Activated naive CD4-positive, alpha-beta T cell treated with anti-CD3 and anti-CD28 coated beads, Interleukin-2, amount 50 U/mL, for 16 hours (primary cell): ENCODE results near the gene ZBTB8OS.
"Not testable (repeated sequence)": the region's sequence is repeated elsewhere in the genome, so short reads cannot be mapped to it uniquely, and the experiment has no call there.

Experiments
- DNase-seq: peaks from one replicate; pipeline ENCODE4 v3.0.0-alpha.2; 2020

ZBTB8OS gene

GRCh38 chr1:32647308-32648134 lies 2.8 kb downstream of the ZBTB8OS start:
- no peak for DNase-seq

- DNase-seq, result no peak
These were observed 5.9 kb downstream of the ZBTB8OS start for GRCh38 chr1:32644426-32644825.

- DNase-seq, result not testable (repeated sequence)
These were observed 8.0 kb downstream of the ZBTB8OS start for GRCh38 chr1:32642292-32642827.

DNA sequence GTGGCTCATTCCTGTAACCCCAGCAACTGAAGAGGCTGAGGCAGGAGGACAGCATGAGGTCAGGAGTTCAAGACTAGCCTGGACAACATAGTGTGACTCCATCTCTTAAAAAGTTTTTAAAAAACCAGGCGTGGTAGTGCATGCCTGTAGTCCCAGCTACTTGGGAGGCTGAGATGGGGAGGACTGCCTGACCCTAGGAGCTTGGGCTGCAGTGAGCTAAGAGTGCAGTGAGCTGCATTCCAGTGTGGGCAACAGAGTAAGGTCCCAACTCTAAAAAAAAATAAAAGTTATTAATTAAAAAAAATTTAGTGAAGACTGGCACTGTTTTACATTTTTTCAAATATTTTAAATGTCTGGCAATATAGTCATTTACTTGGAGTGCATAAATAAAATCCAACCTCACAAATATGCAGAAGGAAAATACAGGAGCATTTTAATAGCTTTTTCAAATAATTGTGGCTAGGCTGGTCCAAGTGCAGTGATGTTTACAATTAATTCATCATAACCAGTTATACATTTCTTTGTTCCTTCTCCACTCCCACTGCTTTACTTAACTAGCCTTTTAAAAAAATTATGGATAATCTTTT lies 10.8 kb downstream of the ZBTB8OS start:
- DNase-seq, result no peak

DNA sequence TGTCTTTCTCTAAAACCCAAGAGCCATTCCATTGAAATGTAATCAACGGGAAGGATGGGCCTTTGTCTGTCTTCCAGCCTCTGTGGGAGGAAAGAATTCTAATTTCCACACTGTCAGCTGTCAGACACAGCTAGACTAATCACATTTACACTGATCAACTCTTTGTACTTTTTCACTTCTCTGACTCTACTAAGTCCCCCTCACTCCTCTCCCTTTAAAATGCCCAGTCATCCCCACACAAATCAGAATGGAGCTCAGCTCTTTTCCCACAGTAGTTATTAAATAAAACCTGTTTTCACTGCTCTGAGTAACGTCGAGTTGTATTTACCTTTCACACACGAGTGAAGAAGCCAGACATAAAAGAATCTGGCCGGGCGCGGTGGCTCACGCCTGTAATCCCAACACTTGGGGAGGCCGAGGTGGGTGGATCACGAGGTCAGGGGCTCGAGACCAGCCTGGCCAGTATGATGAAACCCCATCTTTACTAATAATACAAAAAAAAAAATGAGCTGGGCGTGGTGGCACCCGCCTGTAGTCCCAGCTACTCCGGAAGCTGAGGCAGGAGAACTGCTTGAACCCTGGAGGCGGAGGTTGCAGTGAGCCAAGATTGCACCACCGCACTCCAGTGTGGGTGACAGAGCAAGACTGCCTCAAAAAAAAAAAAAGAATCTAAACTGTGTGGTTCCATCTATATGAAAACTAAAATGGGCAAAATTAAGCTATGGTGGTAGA lies 13.3 kb downstream of the ZBTB8OS start:
- DNase-seq, result no peak

- no peak for DNase-seq
These were observed 14.7 kb downstream of the ZBTB8OS start for GRCh38 chr1:32635508-32636277.

GRCh38 chr1:32632829-32633228 lies 17.5 kb downstream of the ZBTB8OS start:
- no peak for DNase-seq

DNA sequence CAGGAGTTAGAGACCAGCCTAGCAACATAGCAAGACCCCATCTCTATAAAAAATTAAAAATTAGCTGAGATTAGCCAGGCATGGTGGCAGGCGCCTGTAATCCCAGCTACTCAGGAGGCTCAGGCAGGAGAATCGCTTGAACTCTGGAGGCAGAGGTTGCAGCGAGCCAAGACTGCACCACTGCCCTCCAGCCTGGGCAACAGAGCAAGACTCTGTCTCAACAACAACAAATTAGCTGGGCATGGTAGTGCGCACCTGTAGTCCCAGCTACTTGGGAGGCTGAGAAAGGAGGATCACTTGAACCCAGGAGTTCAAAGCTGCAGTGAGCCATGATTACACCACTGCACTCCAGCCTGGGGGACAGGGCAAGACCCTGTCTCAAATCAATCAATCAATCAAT lies 20.2 kb downstream of the ZBTB8OS start:
- DNase-seq, result not testable (repeated sequence)

DNA sequence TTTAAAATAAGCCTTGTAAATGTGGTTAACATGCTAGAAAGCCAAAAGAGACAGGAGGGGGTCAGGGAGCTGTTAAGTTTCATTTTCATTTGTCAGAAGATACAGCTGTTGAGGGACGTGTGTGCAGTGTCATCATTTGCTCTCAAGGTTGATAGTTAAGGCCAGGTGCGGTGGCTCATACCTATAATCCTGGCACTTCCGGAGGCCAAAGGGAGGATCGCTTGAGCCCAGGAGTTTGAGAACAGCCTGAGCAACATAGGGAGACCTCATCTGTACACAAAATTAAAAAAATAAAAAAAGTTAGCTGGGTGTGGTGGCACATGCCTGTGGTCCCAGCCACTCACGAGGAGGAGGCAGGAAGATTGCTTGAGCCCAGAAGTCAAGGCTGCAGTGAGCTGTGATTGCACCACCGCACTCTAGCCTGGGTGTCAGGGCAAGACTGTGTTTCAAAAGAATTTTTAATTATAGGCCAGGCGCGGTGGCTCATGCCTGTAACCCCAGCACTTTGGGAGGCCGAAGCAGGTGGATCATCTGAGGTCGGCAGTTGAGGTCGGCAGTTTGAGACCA lies 22.7 kb downstream of the ZBTB8OS start:
- DNase-seq, result no peak

DNA sequence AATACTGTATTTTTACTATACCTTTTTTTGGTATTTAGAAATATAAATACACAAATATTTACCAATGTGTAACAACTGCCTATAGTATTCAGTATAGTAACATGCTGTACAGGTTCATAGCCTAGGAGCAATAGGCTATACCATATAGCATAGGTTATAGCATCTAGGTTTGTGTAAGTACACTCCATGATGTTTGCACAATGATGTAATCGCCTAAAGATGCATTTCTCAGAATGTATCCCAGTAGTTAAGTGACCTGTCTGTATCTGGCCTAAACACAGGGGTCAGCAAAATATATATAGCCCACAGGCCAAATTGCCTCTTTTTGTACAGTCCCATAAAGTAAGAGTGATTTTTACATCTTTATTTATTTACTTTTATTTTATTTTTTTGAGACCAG lies 24.2 kb downstream of the ZBTB8OS start:
- DNase-seq, result no peak

GRCh38 chr1:32623775-32624174 lies 26.6 kb downstream of the ZBTB8OS start:
- DNase-seq, result peak; percentile 38

GRCh38 chr1:32622806-32623681 lies 27.3 kb downstream of the ZBTB8OS start:
- no peak for DNase-seq

- DNase-seq, result no peak
These were observed 28.1 kb downstream of the ZBTB8OS start for GRCh38 chr1:32622205-32622604.

DNA sequence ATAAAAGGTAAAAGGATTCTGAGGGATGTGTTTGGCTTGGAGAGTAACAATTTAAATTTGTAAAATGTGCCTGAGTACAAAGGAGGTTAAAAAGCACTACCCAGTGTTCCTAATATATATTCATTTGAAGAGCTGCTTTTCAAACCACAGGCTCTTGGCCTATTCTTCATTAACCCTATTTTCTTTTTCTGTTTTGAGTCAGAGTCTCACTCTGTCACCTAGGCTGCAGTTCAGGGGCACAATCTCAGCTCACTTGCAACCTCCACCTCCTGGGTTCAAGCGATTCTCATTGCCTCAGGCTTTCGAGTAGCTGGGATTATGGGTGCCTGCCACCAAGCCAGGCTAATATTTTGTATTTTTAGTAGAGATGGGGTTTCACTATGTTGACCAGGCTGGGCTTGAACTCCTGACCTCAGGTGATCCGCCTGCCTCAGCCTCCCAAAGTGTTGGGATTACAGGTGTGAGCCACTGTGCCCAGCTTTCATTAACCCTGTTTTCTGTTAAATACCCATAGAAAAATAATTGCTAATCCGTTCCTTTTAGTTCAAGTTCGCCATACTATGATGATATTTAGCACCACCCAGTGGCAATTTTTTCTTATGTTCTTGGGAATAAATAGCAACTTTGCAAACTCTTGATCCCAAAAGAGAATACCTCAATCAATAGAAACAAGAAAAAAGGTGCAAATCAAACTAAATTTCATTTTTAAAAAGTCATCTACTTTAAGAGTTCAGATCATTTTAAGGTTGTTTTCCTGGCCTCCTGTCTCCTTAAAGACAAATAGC lies 30.5 kb downstream of the ZBTB8OS start:
- no peak for DNase-seq

- DNase-seq, result no peak
These were observed 31.6 kb downstream of the ZBTB8OS start for GRCh38 chr1:32618673-32619221.

GRCh38 chr1:32613472-32613871 lies 36.9 kb downstream of the ZBTB8OS start:
- DNase-seq, result no peak

- DNase-seq, result peak; percentile 37
These were observed 38.0 kb downstream of the ZBTB8OS start for GRCh38 chr1:32612189-32612881.

GRCh38 chr1:32611859-32612188 lies 38.5 kb downstream of the ZBTB8OS start:
- DNase-seq, result no peak

GRCh38 chr1:32609180-32609579 lies 41.2 kb downstream of the ZBTB8OS start:
- no peak for DNase-seq
